Parathyroid adenoma (tissue), 2 donors: Measurements from ENCODE around the gene CEP85L.

ENCODE experiments used
- H2AFZ ChIP-seq: fragments of 300-600 bp; sonication (generic); one replicate; pipeline ENCODE4 v1.7.0; 2017; ENCODE audit warnings: antibody characterized with exemption, mild to moderate bottlenecking
- H3K27ac ChIP-seq: fragments of 300-600 bp; sonication (generic); one replicate; pipeline ENCODE4 v1.7.0; 2017
- H3K27me3 ChIP-seq: fragments of 300-600 bp; sonication (generic); one replicate; pipeline ENCODE4 v1.7.0; 2017; ENCODE audit warnings: low read length; ENCODE audit not compliant: control insufficient read depth, insufficient read depth
- H3K36me3 ChIP-seq: fragments of 300-600 bp; sonication (generic); one replicate; pipeline ENCODE4 v1.7.0; 2017; ENCODE audit warnings: low read length; ENCODE audit not compliant: control insufficient read depth, insufficient read depth
- H3K4me1 ChIP-seq: fragments of 300-600 bp; sonication (generic); one replicate; pipeline ENCODE4 v1.7.0; 2017; ENCODE audit warnings: control low read depth
- H3K4me2 ChIP-seq: fragments of 300-600 bp; sonication (generic); one replicate; pipeline ENCODE4 v1.7.0; 2017; ENCODE audit warnings: low read length
- H3K4me3 ChIP-seq: fragments of 300-600 bp; sonication (generic); one replicate; pipeline ENCODE4 v1.7.0; 2017; ENCODE audit warnings: low read depth, low read length
- H3K79me2 ChIP-seq: fragments of 300-600 bp; sonication (generic); one replicate; pipeline ENCODE4 v1.7.0; 2017; ENCODE audit warnings: control low read depth
- H3K9ac ChIP-seq: fragments of 300-600 bp; sonication (generic); one replicate; pipeline ENCODE4 v1.7.0; 2017; ENCODE audit warnings: mild to moderate bottlenecking
- H3K9me3 ChIP-seq: fragments of 300-600 bp; sonication (generic); one replicate; pipeline ENCODE4 v1.7.0; 2017; ENCODE audit warnings: low read length; ENCODE audit not compliant: control insufficient read depth
- CTCF ChIP-seq: fragments of 300-600 bp; sonication (generic); IDR thresholded peaks from one replicate; pipeline ENCODE4 v1.7.0; 2017; ENCODE audit warnings: antibody characterized with exemption, mild to moderate bottlenecking
- donor health status: primary hyperparathyroidism.

CEP85L gene

GRCh38 chr6:118580585-118581419 lies 70.6 kb downstream of the CEP85L start:
- Histone ChIP-seq H3K9ac (no peak overlapping the region), H3K27me3 (no peaks in the 10 kb centered on the region), H3K79me2 (peaks cover 31% of the 10 kb centered on the region), H2AFZ (no peak overlapping the region), H3K4me3 (peak overlapping the region; percentile 6), H3K4me2 (no peak overlapping the region), H3K27ac (peak overlapping the region; percentile 30), H3K9me3 (no peaks in the 10 kb centered on the region), H3K36me3 (no peaks in the 10 kb centered on the region), H3K4me1 (peaks cover 20% of the 10 kb centered on the region)
- TF ChIP-seq CTCF = peak; percentile 78

- no peaks in the 10 kb centered on the region for H3K36me3 ChIP-seq
- H3K4me2 ChIP-seq = no peak overlapping the region
- peaks cover under 1% of the 10 kb centered on the region for H3K9me3 ChIP-seq
- H3K4me1 ChIP-seq = peaks cover 20% of the 10 kb centered on the region
- H3K27me3 ChIP-seq = no peaks in the 10 kb centered on the region
- no peak overlapping the region for H3K27ac ChIP-seq
- peaks cover 31% of the 10 kb centered on the region for H3K79me2 ChIP-seq
- no peak overlapping the region for H2AFZ ChIP-seq
- H3K4me3 ChIP-seq = no peak overlapping the region
- no peak overlapping the region for H3K9ac ChIP-seq
- no peak for TF ChIP-seq CTCF
These were observed 71.6 kb downstream of the CEP85L start for GRCh38 chr6:118579786-118580185.

GRCh38 chr6:118578617-118579016 lies 72.8 kb downstream of the CEP85L start:
- peaks cover 4% of the 10 kb centered on the region for H3K36me3 ChIP-seq
- H3K27me3 ChIP-seq = no peaks in the 10 kb centered on the region
- no peak overlapping the region for H3K4me3 ChIP-seq
- no peak for TF ChIP-seq CTCF
- peaks cover 36% of the 10 kb centered on the region for H3K79me2 ChIP-seq
- no peak overlapping the region for H2AFZ ChIP-seq
- no peak overlapping the region for H3K9ac ChIP-seq
- H3K4me2 ChIP-seq = no peak overlapping the region
- peaks cover 5% of the 10 kb centered on the region for H3K9me3 ChIP-seq
- no peak overlapping the region for H3K27ac ChIP-seq
- peaks cover 20% of the 10 kb centered on the region for H3K4me1 ChIP-seq

GRCh38 chr6:118577972-118578371 lies 73.4 kb downstream of the CEP85L start:
- H3K27me3 ChIP-seq = no peaks in the 10 kb centered on the region
- H3K4me2 ChIP-seq = no peak overlapping the region
- H3K4me3 ChIP-seq = no peak overlapping the region
- H3K4me1 ChIP-seq = peaks cover 19% of the 10 kb centered on the region
- peaks cover 5% of the 10 kb centered on the region for H3K9me3 ChIP-seq
- no peak overlapping the region for H2AFZ ChIP-seq
- peaks cover 4% of the 10 kb centered on the region for H3K36me3 ChIP-seq
- no peak for TF ChIP-seq CTCF
- no peak overlapping the region for H3K9ac ChIP-seq
- H3K27ac ChIP-seq = no peak overlapping the region
- H3K79me2 ChIP-seq = peaks cover 36% of the 10 kb centered on the region
